ENCODE measurements around the gene NFIA.
"Not testable (repeated sequence)": the region's sequence is repeated elsewhere in the genome, so short reads cannot be mapped to it uniquely, and the experiment has no call there.

NFIA gene

DNA sequence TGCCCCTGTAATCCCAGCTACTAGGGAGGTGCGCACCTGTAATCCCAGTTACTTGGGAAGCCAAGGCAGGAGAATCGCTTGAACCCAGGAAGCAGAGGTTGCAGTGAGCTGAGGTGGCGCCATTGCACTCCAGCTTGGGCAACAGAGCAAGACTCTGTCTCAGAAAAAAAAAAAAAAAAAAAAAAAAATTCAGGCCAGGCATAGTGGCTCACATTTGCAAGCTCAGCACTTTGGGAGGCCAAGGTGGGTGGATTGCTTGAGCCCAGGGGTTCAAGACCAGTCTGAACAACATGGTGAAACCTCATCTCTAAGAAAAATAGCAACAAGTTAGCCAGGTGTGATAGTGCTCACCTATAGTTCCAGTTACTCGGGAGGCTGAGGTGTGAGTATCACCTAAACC is 20.8 kb upstream of the NFIA start:
- DNase-seq: not testable (repeated sequence)

DNA sequence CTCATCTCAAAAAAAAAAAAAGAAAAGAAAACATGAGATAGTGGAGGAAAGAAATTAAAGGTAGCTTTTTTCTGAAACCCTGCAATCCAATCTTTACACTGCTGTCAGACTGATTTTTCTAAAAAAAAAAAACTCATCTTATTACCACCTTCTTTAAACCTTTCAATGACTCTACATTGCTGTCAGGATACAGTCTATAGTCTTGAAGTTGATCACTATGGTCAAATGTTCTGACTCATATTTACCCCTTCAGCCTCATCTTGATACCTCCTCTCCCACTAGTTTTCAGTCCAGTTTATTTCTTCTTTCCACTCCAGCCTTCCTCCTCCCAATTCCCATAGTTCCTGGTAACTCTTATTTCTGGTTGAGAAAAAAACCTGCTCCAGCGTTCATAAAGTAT is 17.7 kb upstream of the NFIA start:
- DNase-seq: no peak

GRCh38 chr1:61067446-61068019 is 14.8 kb upstream of the NFIA start:
- no peak for DNase-seq

- no peak for DNase-seq
Observed at GRCh38 chr1:61070054-61070453, 12.3 kb upstream of the NFIA start.

DNA sequence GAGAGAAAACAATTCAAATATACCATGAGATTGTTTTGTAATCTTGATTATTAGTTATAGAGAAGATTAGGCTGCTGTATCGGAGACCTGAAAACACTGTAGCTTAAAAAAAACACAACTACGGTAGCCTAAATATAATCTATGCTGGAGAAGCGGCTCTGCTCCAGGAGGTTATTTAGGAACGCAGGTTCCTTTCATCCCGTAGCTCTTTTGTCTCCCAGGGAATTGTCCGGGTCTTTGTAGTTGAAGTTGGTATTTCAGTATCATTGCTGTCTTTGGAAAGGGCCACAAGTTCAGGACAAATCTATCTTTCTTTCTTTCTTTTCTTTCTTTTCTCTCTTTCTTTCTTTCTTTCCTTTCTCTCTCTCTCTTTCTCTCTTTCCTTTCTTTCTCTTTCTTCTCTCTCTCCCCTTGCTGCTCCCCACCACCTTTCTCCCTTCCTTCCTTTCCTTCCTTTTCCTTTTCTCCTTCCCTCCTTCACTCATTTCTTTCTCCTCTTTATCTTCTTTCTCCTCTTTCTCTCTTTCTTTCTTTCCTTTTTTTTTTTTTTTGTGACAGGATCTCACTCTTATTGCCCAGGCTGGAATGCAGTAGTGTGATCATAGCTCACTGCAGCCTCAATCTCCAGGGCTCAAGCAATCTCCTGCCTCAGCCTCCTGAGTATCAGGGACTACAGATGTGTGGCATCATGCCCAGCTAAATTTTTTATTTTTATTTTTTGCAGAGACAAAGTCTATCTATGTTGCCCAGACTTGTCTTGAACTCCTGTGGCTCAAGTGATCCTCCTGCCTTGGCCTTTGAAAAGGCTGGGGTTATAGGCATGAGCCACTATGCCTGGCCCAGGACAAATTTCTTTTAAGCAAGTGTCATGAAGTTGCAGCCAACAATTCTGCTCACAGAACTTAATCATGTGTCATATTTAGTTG is 10.9 kb upstream of the NFIA start:
- DNase-seq: no peak

GRCh38 chr1:61073871-61074270 is 8.5 kb upstream of the NFIA start:
- no peak for DNase-seq

DNA sequence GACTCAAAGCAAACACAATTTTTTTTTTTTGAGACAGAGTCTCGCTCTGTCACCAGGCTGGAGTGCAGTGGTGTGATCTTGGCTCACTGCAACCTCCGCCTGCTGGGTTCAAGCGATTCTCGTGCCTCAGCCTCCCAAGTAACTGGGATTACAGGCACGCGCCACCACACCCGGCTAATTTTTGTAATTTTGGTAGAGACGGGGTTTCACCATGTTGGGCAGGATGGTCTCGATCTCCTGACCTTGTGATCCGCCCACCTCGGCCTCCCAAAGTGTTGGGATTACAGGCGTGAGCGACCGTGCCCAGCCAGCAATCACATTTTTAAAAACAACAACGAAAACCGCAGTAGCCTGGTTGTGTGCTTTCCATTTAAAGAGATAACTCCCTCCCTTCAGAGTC is 6.5 kb upstream of the NFIA start:
- not testable (repeated sequence) for DNase-seq

- DNase-seq: peak; percentile 74
Observed at GRCh38 chr1:61076728-61077675, 5.4 kb upstream of the NFIA start.

DNA sequence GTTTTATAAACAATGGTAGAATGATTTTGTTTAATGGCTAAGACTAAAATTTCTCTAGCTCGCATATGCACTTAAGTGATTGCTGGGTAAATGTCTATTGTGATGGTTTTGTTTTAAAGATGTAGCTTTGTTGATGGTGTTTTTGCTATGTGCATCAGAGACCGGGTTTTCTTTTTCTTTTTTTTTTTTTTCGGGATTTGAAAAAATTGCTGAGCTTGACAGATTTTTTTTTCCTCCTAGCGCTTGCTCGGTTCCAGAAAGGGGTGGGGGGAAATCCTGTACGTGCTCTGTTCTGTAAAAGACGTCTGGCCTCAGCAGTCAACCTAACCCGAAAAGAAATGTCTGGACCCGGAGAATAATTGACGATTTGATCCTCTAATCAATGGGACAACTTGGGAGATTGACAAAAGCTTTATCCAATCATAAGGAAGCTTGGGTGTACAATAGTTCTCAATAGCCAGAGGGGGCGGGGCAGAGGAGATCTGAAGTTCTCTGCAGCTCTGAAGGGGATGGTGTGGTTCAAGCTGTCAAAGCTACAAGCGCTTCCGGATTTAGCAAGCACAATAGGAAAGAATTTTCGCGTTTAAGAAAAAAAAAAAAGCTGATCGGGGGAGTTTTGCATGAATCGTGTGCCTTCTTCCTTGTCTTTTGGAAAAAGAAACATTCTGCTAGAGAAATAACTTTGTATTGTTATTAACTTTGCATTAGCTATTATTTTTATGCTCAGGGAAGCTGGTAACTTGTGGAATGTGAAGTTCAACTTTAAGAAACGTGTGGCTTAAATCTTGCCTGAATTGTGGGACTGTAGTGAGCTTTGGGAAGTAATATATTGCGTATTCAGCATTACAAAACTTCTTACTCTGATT is 4.5 kb upstream of the NFIA start:
- peak; percentile 88 for DNase-seq

DNA sequence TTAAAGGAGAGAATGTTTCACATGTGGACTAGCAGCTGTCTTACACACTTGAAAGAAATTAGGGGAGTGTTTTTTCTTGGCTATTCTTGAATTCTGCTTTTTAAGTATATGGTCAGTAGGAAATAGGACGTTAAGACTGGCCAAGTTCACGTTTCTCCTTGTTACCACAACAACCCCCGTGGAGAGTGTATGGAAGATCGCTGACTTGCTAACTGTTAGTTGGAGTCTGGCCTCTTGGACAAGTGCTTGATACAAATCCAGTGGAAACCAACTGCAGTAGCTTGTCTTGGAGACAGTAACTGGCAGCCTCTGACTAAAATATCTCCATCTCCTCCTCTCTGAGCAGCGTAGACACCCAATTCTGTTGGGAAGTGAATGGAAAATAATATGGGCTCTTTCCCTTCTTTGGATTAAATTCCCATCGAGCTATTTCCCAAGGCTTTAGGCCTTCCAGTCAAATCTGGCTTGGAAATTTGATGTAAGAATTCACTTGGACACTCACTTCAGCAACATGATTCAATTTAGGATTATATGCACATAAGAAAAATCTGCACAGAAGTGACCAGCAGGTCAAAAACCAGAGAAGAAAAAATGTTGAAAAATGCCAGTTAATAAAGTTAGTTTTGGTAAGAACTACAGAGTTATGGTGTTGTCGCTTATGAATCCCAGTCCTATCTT is 3.6 kb upstream of the NFIA start:
- DNase-seq: no peak

DNA sequence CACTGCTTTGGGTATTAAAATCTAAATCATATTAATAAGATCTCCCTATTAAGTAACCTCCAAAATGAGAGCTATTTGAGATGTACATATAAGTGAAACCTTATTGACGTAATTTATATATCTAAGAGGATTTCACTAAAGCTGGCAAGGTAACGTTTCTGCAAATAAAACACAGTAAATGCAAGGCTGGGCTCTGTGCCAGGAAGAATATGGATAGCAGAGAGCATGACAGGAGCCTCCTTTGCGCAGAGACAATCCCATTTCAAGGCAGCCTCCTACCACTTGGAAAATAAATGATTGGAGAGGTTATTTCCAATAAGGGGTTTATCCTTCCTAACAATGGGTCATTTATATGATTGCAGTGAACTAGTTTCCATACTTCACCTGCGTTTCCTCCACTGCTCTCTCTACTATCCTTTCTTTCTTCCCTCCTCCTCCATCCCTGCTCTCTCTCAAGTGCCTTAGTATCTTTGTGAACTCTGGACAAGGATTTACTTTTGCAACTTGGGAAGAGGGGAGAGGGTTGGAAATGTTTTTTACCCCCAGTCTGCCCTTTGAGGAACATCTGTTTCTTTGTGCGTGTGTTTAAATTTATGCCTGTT is 3.0 kb upstream of the NFIA start:
- no peak for DNase-seq

DNA sequence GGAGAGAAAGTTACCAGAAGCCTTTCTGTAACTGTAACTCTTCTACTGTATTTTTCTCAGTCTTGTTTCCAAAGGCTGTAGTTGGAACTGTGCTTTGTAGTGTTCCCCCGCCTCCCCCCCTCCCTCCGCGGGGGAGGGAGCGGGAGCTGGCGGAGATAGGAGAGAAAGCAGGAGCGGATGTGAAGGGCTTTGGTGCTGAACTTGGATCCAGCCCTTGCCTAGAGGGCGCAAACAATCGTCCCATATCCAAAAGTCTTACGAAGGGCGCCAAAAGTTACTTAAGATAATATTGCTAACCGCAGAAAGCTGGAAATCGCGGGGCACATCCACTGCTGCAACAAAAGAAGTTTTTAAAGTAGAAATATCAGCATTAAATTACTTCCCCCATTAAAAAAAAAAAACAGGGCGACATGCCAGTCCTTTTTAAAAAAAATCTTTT is 2.4 kb upstream of the NFIA start:
- DNase-seq: no peak

DNA sequence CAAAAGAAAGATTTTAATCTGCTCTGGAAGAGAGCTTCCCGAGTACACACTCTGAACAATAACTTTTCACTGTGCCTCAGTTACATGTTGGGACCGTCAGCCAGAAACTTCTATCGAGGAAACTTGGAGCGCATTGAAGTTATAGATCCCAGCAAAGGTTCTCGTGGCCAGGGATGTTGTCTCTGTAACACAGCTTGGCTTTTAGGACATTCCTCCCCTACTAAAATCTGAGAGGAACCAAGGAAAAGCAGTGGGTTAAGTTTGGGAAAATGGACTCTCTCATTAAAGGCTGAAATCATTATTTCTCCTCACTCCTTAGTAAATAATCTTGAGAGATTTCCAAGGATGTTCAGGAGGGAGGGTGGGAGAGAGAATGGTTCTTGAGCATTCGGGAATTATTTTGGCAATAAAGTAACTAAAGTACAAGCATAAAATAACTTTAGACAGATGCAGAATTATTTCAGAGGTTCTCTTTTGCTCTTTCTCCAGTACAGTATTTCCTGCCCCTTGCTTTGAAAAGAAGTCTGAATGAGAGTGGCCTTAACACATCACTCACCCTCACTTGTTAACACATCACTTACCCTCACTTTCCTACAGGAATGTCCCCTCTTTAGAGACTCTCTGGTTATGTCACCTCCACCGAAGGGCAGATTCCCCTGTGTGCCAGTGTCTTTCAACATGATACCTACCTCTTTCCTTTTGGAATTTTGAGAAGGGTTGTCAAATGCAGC is 1.8 kb upstream of the NFIA start:
- no peak for DNase-seq

DNA sequence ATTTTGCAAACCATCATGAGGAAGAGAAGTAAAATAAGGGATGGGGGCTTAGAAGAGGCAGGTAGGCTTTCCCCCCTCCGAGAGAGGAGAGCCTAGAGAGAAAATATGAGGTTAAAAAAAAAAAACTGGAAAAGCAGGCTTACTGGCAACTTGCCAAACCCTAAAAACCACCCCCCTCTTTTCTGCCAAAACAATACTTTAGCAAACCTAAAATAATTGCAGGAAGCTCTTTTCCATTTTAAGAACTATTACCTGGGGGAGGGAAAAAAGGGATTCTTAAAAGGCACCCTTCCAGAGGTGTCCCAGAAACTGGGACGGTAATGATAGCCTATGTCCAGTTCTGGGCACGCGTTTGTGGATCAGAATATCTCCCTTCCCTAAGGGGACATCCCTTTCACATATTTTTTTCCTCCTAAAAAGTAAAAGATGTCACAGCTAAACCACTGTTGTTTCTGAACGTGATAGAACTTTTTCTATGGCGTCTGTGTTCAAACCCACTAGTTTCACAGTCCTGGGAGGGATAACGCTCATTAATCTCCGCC is 1.1 kb upstream of the NFIA start:
- DNase-seq: no peak

GRCh38 chr1:61081686-61082310 is 563 bp upstream of the NFIA start:
- peak; percentile 60 for DNase-seq

- DNase-seq: peak; percentile 25
Observed at GRCh38 chr1:61083013-61083806, 849 bp downstream of the NFIA start.

DNA sequence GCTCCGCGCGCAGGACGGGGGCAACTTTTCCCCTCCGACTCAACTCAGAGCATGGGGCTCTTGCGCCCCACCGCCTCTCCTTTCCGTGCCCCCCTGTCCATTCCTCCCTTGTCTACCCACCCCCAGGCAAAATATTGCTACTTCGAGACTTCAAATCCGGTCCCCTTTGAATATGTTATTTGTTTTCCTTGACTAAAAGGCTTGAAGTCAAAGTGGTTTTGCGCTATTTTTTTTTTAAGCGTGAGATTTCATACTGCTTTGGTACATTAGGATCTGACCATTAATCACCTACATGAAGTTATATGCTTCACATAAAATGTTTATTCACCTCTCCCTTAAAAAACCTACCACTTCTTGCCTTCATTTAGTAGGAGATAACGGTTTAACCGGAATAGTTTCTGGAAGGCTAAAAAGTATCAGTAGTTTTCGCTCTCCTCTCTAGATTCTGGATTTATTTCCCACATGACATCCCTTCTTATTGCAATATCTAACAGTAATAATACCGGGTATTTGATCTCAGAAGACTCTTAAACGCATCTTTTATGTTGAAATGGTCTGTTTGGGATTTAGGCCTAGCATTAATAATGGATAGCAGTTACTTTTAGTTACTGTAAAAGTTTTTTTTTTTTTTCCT is 1.6 kb downstream of the NFIA start:
- no peak for DNase-seq

DNA sequence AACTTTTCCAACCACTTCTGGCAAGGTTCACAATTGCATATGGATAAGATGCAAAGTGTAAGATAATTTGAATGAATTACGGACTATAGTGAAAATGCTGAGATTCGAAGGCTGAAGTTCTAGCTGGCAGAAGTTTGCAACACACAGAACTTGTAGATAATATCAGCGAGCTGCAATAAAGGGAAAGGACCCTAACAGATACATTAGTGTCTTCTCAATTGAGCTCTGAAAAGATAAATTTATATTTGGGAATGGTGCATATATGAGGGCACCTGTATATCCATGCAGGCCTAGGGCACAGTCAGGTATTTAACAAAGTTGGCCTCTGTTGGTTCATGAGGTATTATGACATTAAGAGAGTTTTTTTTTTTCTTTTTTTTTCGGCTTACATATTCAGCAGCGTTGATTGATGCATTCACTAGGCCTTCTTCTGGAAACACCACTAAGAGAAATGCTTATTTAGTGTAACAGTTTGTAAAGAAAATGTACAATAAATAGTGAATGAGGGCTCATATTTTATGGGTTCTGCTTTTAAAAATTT is 2.2 kb downstream of the NFIA start:
- DNase-seq: no peak

All from activated CD8-positive, alpha-beta memory T cell treated with anti-CD3 and anti-CD28 coated beads, Interleukin-2, amount 50 U/mL, for 4 hours (primary cell).